OCI-LY7 (cell line): ENCODE results near the gene PAX4. TPM values are rescaled to one million over a fixed set of nuclear protein-coding genes. Genes with fewer than 3 reads are reported as not detected.
A peak's percentile ranks its signal among the peaks of the same experiment; 100 is the strongest.

Source experiments
- BruUV-seq: library from RNA; stranded (reverse); fragments of 400-500 nt; replicated peaks from 2 replicates; lab custom pipeline; 2021; lab: Mats Ljungman, UMichigan
- CTCF ChIA-PET: fragments of 300-600 bp; sonication (Branson Sonifier 250); formaldehyde crosslinking; loops from one replicate; lab custom pipeline; 2022; ENCODE audit warnings: antibody characterized with exemption; ENCODE audit not compliant: unreplicated experiment; lab: Charles Lee
- POLR2A ChIA-PET: fragments of 300-600 bp; sonication (Branson Sonifier 250); formaldehyde crosslinking; loops from one replicate; lab custom pipeline; 2022; ENCODE audit warnings: antibody characterized with exemption; lab: Charles Lee
- DNase-seq: peaks from one replicate; pipeline ENCODE4 v3.0.0-alpha.2; 2015; ENCODE audit warnings: low spot score
- H2AFZ ChIP-seq: fragments of 200-600 bp; sonication (generic), shearing (Covaris generic); 2 replicates; pipeline ENCODE4 v1.6.1; 2014; ENCODE audit warnings: mild to moderate bottlenecking, antibody characterized with exemption, low read length, moderate library complexity
- H3K27ac ChIP-seq: fragments of 200-600 bp; sonication (generic); 2 replicates; pipeline ENCODE4 v1.5.1; 2014; ENCODE audit warnings: mixed run types, low read depth, mild to moderate bottlenecking, moderate library complexity, low read length, inconsistent platforms; ENCODE audit not compliant: poor library complexity, severe bottlenecking
- H3K36me3 ChIP-seq: fragments of 200-600 bp; sonication (generic); 2 replicates; pipeline ENCODE4 v1.6.1; 2014; ENCODE audit warnings: mild to moderate bottlenecking, antibody characterized with exemption, low read length, moderate library complexity, mixed read lengths; ENCODE audit not compliant: insufficient read depth
- H3K4me1 ChIP-seq: fragments of 200-600 bp; sonication (generic); 2 replicates; pipeline ENCODE4 v1.5.1; 2014; ENCODE audit warnings: mild to moderate bottlenecking, low read length; ENCODE audit not compliant: insufficient read depth, poor library complexity, severe bottlenecking
- H3K4me2 ChIP-seq: fragments of 200-600 bp; sonication (generic); 2 replicates; pipeline ENCODE4 v1.6.1; 2014; ENCODE audit warnings: mild to moderate bottlenecking, low read length
- H3K4me3 ChIP-seq: fragments of 200-600 bp; sonication (generic); 2 replicates; pipeline ENCODE4 v1.5.1; 2014; ENCODE audit warnings: mild to moderate bottlenecking, low read depth, low read length; ENCODE audit not compliant: poor library complexity, severe bottlenecking
- H3K79me2 ChIP-seq: fragments of 200-600 bp; sonication (generic); 2 replicates; pipeline ENCODE4 v1.6.1; 2016; ENCODE audit warnings: low read depth, mild to moderate bottlenecking, low read length, moderate library complexity, mixed read lengths; ENCODE audit not compliant: insufficient read depth
- H3K9me2 ChIP-seq: fragments of 200-600 bp; sonication (generic); 2 replicates; pipeline ENCODE4 v1.6.1; 2016; ENCODE audit warnings: mild to moderate bottlenecking, low read length, mixed read lengths; ENCODE audit not compliant: insufficient read depth
- H3K9me3 ChIP-seq: fragments of 200-600 bp; sonication (generic); 2 replicates; pipeline ENCODE4 v1.6.1; 2014; ENCODE audit warnings: mild to moderate bottlenecking, mixed run types, low read length, mixed read lengths
- H4K20me1 ChIP-seq: fragments of 200-600 bp; sonication (generic); 2 replicates; pipeline ENCODE4 v1.6.1; 2014; ENCODE audit warnings: mild to moderate bottlenecking, antibody characterized with exemption, low read length, moderate library complexity, mixed read lengths; ENCODE audit not compliant: insufficient read depth
- CTCF ChIP-seq: fragments of 200-600 bp; sonication (generic); conservative IDR thresholded peaks from 2 replicates; pipeline ENCODE4 v1.5.1; 2014; ENCODE audit warnings: mild to moderate bottlenecking, antibody characterized with exemption, low read length, moderate library complexity, mixed read lengths
- EZH2phosphoT487 ChIP-seq: fragments of 200-600 bp; sonication (generic); IDR thresholded peaks from 2 replicates; pipeline ENCODE4 v1.6.1; 2018; ENCODE audit warnings: low read depth, borderline replicate concordance, mild to moderate bottlenecking, mixed run types, antibody characterized with exemption, low read length, moderate library complexity, mixed read lengths
- intact Hi-C: fragments of 100-400 bp; cut with micrococcal nuclease; formaldehyde crosslinking; loops from one replicate; pipeline ENCODE4 v1.10.0; 2022; ENCODE audit not compliant: unreplicated experiment
- total RNA-seq, 2 experiments: library from RNA; depleted of rRNA in 1 of 2; stranded (reverse); fragments of >200 nt in 1 of 2; shearing (Covaris generic) in 1 of 2; gene quantifications; 2 replicates each; pipeline ENCODE4 v1.2.3, GENCODE V29; 2014 to 2022

Gene PAX4
- total RNA-seq, 2 experiments from 2014 or later = not detected

- Histone ChIP-seq H4K20me1 (peaks cover 22% of the 10 kb centered on the region; the same call in 1 of the 2 replicates), H3K79me2 (peaks cover 34% of the 10 kb centered on the region; the same call in 1 of the 2 replicates), H3K9me2 (no peaks in the 10 kb centered on the region), H3K9me3 (no peaks in the 10 kb centered on the region), H2AFZ (peak overlapping the region; percentile 96; the same call in 1 of the 2 replicates), H3K4me3 (no peak overlapping the region), H3K4me1 (peaks cover 35% of the 10 kb centered on the region), H3K4me2 (no peak overlapping the region), H3K36me3 (peaks cover 35% of the 10 kb centered on the region), H3K27ac (no peak overlapping the region)
- no TSS peak for BruUV-seq
- TF ChIP-seq CTCF = no peak
- no peak for TF ChIP-seq EZH2phosphoT487
- no peak for DNase-seq
- CTCF ChIA-PET = no interaction called here
- intact Hi-C loops = loop anchor here (5.0 kb wide), 2 partner anchors 66 to 194 kb away; partner anchors contain the start of genes SND1 and ZNF800
- POLR2A ChIA-PET = interaction anchor here (0.6 to 1.3 kb wide), 3 partner anchors 9 to 1314 kb away, joined by 3 to 6 read pairs (median 3); no protein-coding TSS in a partner anchor
Measured at GRCh38 chr7:127586346-127586745, 31.6 kb downstream of the PAX4 start.

DNA sequence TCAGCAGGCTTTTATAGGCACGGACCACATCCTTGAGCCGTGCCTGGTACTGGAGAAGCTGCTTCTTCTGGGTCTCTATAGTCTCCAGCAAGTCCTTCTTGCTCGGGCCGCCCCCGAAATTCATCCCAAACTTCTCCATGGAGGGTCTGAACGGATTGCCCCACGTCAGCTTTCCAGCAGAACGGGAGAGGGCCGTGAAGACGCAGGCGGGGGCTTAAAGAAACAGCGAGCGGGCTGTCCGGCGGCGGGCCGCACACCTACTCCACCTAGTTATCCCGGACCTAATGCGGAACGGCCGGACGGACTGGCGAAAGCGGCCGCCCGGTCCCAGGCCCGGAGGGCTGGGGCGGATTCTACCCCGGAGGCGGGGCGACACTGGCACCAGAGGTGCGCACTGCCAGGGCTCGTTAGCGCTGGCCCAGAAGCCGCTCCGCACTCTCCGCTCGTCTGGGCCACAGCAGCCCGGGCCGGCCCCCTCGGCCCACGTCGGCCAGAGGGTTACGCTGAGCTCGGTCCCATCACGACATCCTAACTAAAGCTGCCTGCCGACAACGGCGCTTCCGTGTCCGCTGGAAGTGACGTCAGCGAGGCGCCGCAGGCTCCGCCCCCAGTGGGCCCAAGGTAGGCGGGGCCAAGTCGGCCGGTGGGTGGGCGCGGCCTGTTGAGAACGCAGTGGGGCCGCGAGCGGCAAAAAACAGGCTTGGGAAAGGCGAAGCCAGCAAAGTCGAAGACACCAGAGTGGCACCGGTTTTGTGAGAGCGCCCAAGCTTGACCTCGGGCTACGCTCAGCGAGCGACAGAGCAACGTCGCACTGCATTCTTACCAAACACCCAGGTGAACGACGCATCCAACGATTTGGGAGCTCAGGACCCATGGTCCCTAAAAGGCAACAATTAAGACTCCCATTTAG, 32.6 kb downstream of the PAX4 start, which contains the start of gene GCC1:
Gene GCC1, minus strand, starts transcription at position 553 of the 910 bp plus-strand sequence. Its CDS starts 414 bp downstream, at position 139.
- peak; percentile 91 for DNase-seq
- BruUV-seq = TSS peak; percentile 72
- peaks cover 32% of the 10 kb centered on the region for H3K36me3 ChIP-seq
- peak within 1 kb of the TSS; percentile 7 for H3K27ac ChIP-seq
- peaks cover 24% of the 10 kb centered on the region; the same call in 1 of the 2 replicates for H4K20me1 ChIP-seq
- ChIA-PET CTCF (no interaction called here), POLR2A (interaction anchor here (0.7 to 1.3 kb wide), 3 partner anchors 8 to 41 kb away, joined by 3 to 6 read pairs (median 3); no protein-coding TSS in a partner anchor)
- TF ChIP-seq EZH2phosphoT487 (no peak), CTCF (no peak)
- H3K79me2 ChIP-seq = peaks cover 34% of the 10 kb centered on the region; the same call in 1 of the 2 replicates
- peak within 1 kb of the TSS; percentile 96 for H3K4me2 ChIP-seq
- H3K9me2 ChIP-seq = no peaks in the 10 kb centered on the region
- intact Hi-C loops = loop anchor here (5.0 kb wide), 2 partner anchors 67 to 193 kb away; partner anchors contain the start of genes SND1 and ZNF800
- H3K4me1 ChIP-seq = peaks cover 35% of the 10 kb centered on the region
- H3K9me3 ChIP-seq = no peaks in the 10 kb centered on the region
- peak within 1 kb of the TSS; percentile 84 for H3K4me3 ChIP-seq
- peak within 1 kb of the TSS; percentile 96 for H2AFZ ChIP-seq
